ENCODE measurements around the gene EXOC4. TPM values are rescaled to one million over a fixed set of nuclear protein-coding genes. Genes with fewer than 3 reads are reported as not detected.

Gene EXOC4
- total RNA-seq, 1 donor from 2014 or later: 103 TPM

GRCh38 chr7:134104166-134104565, 851.3 kb downstream of the EXOC4 start:
- TF ChIP-seq, protein P1, sequence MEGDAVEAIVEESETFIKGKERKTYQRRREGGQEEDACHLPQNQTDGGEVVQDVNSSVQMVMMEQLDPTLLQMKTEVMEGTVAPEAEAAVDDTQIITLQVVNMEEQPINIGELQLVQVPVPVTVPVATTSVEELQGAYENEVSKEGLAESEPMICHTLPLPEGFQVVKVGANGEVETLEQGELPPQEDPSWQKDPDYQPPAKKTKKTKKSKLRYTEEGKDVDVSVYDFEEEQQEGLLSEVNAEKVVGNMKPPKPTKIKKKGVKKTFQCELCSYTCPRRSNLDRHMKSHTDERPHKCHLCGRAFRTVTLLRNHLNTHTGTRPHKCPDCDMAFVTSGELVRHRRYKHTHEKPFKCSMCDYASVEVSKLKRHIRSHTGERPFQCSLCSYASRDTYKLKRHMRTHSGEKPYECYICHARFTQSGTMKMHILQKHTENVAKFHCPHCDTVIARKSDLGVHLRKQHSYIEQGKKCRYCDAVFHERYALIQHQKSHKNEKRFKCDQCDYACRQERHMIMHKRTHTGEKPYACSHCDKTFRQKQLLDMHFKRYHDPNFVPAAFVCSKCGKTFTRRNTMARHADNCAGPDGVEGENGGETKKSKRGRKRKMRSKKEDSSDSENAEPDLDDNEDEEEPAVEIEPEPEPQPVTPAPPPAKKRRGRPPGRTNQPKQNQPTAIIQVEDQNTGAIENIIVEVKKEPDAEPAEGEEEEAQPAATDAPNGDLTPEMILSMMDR (IDR thresholded peaks at IDR 0.05): no peak
- no peak for ATAC-seq (ENCODE audit: low read depth)
- POLR2A ChIA-PET: no interaction called here

GRCh38 chr7:134105841-134106240, 853.0 kb downstream of the EXOC4 start:
- TF ChIP-seq, protein P1 (IDR thresholded peaks at IDR 0.05): no peak
- ChIA-PET POLR2A (no interaction called here), CTCF (no interaction called here)
- H3K36me3 Mint-ChIP-seq (ENCODE audit: low read depth): no peaks in the 10 kb centered on the region
- H3K9me3 Mint-ChIP-seq: no peaks in the 10 kb centered on the region
- H3K27me3 Mint-ChIP-seq: no peaks in the 10 kb centered on the region
- intact Hi-C loops (cut with micrococcal nuclease): no loop called here
- H3K27ac Mint-ChIP-seq: no peak overlapping the region
- peaks cover 1% of the 10 kb centered on the region for H3K4me1 Mint-ChIP-seq
- no peak overlapping the region for H3K4me3 Mint-ChIP-seq
- DNase-seq (no peak), ATAC-seq (ENCODE audit: low read depth) (no peak)

More at GRCh38 chr7:134104166-134104565, 851.3 kb downstream of the EXOC4 start:
- no peak overlapping the region for H3K27ac Mint-ChIP-seq
- no peaks in the 10 kb centered on the region for H3K9me3 Mint-ChIP-seq
- CTCF ChIA-PET: no interaction called here
- no peak overlapping the region for H3K4me3 Mint-ChIP-seq
- peaks cover 1% of the 10 kb centered on the region for H3K4me1 Mint-ChIP-seq
- intact Hi-C loops (cut with micrococcal nuclease): no loop called here
- no peaks in the 10 kb centered on the region for H3K36me3 Mint-ChIP-seq (ENCODE audit: low read depth)
- H3K27me3 Mint-ChIP-seq: no peaks in the 10 kb centered on the region
- no peak for DNase-seq

DNA sequence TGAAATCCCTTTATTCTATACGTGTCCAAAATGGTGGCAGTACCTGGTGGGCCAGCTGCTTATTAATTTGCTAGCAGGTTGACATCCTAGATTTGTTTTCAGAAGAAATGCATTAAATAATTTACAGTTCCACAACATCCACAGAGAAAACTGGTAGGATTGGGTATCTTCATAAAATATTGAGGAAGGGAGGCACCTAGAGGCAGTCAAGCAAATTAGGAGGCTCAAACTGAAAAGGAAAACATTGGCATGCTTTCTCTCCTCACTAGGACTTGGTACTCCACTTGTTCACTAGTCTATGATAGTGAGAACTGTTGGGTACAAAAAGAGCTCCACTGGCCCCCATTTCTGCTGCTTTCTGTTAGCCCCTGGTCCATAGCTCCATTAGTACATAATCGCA, 855.9 kb downstream of the EXOC4 start:
- Mint-ChIP-seq H3K36me3 (ENCODE audit: low read depth) (no peaks in the 10 kb centered on the region), H3K4me3 (no peak overlapping the region), H3K4me1 (no peaks in the 10 kb centered on the region), H3K27me3 (no peaks in the 10 kb centered on the region), H3K9me3 (no peaks in the 10 kb centered on the region), H3K27ac (no peak overlapping the region)
- no peak for ATAC-seq (ENCODE audit: low read depth)
- no peak for DNase-seq
- intact Hi-C loops (cut with micrococcal nuclease): no loop called here
- CTCF ChIA-PET: no interaction called here
- TF ChIP-seq, protein P1 (IDR thresholded peaks at IDR 0.05): no peak
- POLR2A ChIA-PET: no interaction called here

DNA sequence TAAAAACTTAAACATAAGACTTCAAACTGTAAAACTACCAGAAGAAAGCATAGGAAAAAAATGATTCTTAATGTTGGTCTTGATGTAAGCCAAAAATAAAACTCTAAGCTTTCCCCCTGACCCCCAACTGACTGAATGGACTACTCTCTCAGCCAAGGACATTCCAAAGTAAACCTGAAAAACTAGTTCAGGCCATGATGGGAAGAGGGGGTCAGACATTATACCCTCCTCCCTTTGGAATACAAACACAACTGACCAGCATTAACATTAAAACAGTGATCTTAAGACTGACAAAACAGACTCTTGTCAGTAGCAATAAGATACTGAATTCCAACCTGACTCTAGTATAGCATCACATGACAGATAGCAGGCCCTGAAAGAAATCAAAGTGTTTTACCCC, 860.8 kb downstream of the EXOC4 start:
- CTCF ChIA-PET: no interaction called here
- no peak for DNase-seq
- ATAC-seq (ENCODE audit: low read depth): no peak

GRCh38 chr7:134114992-134115391, 862.1 kb downstream of the EXOC4 start:
- TF ChIP-seq, protein P1 (IDR thresholded peaks at IDR 0.05): no peak
- H3K27me3 Mint-ChIP-seq: no peaks in the 10 kb centered on the region

More for the DNA sequence above, 860.8 kb downstream of the EXOC4 start:
- TF ChIP-seq, protein P1 (IDR thresholded peaks at IDR 0.05): no peak
- POLR2A ChIA-PET: no interaction called here
- Mint-ChIP-seq H3K4me1 (no peaks in the 10 kb centered on the region), H3K27me3 (no peaks in the 10 kb centered on the region), H3K4me3 (no peak overlapping the region), H3K36me3 (ENCODE audit: low read depth) (no peaks in the 10 kb centered on the region), H3K9me3 (no peaks in the 10 kb centered on the region), H3K27ac (no peak overlapping the region)
- intact Hi-C loops (cut with micrococcal nuclease): loop anchor here (1.0 kb wide), 1 partner anchor 14 kb away; no protein-coding TSS in a partner anchor

More at GRCh38 chr7:134114992-134115391, 862.1 kb downstream of the EXOC4 start:
- no peak for DNase-seq
- H3K9me3 Mint-ChIP-seq: no peaks in the 10 kb centered on the region
- no peak overlapping the region for H3K4me3 Mint-ChIP-seq
- ChIA-PET CTCF (no interaction called here), POLR2A (no interaction called here)
- no peaks in the 10 kb centered on the region for H3K36me3 Mint-ChIP-seq (ENCODE audit: low read depth)
- intact Hi-C loops (cut with micrococcal nuclease): loop anchor here (1.0 kb wide), 1 partner anchor 16 kb away; no protein-coding TSS in a partner anchor
- ATAC-seq (ENCODE audit: low read depth): no peak
- H3K4me1 Mint-ChIP-seq: no peaks in the 10 kb centered on the region
- no peak overlapping the region for H3K27ac Mint-ChIP-seq

Other genes starting within 250 kb of the EXOC4 start
- gene CHCHD3, start 171.0 kb upstream of the EXOC4 start, total RNA-seq: 53.6 and 56.3 TPM in 2 replicates

Measured in activated B cell treated with CpG ODN at 0.5 μM for 24 hours (primary cell).